HT-29 (cell line): ENCODE measurements around the gene DACH1. TPM values are rescaled to one million over a fixed set of nuclear protein-coding genes. Genes with fewer than 3 reads are reported as not detected.

Experiments used
- DNase-seq: peaks from one replicate; pipeline ENCODE4 v3.0.0-alpha.2; 2015; ENCODE audit warnings: low spot score
- total RNA-seq: library from RNA; depleted of rRNA; stranded (reverse); fragments of >200 nt; shearing (Covaris generic); gene quantifications from 2 replicates; pipeline ENCODE4 v1.2.3, GENCODE V29; 2014

Gene DACH1
- total RNA-seq, 1 experiment from 2014 or later: 0.48 TPM

DNA sequence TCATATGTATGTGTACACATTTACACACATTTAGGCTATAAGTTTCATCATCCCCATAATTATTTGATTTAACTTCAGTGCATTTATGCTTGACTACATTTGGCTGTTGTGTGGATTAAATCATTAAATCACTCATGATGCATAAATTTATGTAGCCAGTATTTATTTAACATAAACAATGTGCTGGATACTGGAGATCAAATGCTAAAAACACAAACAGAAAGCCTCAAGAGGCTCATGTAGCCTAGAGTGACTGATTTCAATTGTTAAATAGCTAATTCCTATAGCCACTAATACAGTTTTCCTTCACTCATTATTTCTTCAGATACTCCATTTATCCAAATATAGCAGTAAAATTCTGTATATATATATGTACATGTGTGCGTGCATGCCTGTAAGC lies 376.0 kb downstream of the DACH1 start:
- no peak for DNase-seq

DNA sequence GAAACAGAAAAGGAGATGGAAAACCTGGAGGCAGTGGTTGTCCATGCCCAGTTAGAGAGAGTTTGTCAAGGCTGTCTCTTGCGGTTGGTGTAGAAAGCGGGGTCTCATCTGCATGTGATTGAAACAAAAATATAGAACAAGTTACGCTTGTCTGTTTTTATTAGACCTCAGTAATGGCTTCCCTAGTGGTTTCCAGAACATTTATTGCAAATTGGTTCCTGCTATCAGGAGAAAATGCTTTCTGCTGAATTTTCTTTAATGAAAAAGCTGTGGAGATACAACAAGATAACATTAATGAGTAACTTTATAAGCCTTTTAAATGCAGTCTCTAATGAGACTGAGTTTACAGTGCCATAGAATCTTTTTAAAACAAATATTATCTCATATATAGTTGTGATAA lies 378.0 kb downstream of the DACH1 start:
- no peak for DNase-seq

DNA sequence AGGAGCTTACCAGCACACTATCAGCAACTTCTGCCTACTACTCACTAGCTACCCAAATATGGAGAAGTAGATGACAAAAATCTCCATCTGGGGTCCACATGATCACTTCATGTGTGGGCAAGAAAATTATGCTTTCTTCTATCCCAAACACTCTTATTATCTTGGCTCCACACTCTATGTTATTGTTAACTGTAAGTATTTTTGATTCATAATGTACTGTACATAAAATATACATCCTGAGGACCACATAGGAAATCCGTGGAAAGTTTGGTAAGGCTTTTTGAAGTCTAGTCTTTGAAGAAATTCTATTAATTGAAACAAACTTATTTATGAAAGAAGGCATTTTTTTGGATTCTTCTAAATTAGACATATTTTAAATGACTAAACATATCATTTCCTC lies 378.8 kb downstream of the DACH1 start:
- no peak for DNase-seq

DNA sequence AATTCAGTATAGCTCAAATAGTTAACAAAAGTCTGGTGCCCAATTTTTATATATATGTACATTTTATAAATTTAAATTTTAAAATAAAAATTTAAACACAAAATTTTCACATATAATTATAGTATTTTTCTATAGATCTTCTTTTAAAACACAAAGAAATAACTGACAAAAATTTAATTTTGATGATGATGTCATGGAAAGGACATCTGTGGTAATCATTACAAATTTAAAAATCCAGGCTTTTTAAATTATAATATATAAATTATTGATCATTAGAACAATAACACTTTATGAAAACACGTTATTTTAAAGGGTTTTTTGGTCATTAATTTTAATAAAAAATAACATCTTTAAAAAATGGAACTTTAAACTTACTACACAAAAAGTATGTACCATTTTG lies 381.1 kb downstream of the DACH1 start:
- DNase-seq: no peak

DNA sequence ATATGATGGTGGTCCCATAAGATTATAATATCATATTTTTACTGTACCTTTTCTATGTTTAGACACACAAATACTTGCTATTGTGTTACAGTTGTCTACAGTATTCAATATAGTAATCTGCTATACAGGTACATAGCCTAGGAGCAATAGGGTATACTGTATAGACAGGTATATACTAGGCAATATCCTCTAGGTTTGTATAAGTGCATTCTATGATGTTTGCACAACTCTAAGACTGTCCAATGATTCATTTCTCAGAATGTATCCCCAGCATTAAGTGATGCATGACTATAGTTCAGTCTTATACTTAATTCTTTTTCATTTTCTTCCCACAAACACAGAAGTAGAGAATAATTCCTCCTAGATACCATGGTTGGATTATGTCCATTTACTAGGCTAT lies 383.3 kb downstream of the DACH1 start:
- no peak for DNase-seq

DNA sequence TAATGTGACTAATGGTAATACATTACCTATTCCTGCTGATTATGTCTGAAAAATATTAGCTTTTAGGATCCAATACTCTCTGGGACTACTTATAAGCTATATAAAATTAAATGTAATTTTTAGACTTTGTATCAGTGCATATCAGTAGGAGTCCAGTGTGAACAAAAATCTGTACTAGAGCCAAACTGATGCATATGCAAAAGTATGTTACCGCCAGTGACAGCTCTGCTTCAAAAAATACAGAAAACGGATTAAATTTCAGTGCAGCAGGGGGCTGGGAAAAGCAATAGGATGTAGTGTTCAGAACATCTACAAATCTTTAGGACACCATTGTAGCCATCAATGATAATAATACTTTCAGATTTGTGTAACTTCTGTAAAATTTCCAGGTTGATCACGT lies 385.5 kb downstream of the DACH1 start:
- no peak for DNase-seq

DNA sequence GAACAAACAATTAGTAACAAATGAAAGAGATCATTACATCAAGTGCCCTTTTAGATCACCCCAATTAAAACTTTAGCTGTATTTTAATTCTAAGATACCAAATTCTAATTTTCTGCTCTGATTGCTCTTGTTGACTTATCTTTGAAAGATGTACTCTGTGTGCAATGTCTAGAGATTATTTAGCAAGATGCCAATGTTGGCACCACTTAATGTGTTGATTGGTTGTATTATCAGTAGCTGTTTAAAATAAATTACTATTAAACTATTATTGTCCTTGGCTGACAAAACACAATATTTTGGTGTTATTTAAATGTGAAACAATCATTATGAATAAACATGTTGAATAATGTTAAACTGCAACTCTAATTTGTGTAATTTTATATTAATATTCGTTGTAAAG lies 386.0 kb downstream of the DACH1 start:
- DNase-seq: no peak

DNA sequence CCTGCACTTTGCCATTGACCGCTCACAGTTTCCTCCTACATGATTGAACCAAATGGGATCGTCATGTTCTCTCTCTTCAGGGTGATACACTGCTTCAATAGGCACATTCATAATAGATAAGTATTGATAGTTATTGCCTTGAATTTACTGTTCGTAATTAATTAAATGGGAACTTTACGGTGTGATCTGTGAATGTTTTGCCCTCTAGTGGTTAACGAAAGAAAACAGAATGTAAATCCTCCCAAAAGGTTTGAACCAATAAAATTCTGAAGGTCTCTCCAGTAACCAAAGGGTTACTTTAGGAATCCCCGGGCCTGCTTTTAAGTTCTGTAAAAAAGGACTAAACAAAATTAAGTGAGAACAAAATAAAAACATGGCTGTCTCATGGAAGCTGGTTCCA lies 389.3 kb downstream of the DACH1 start:
- DNase-seq: peak; percentile 61

DNA sequence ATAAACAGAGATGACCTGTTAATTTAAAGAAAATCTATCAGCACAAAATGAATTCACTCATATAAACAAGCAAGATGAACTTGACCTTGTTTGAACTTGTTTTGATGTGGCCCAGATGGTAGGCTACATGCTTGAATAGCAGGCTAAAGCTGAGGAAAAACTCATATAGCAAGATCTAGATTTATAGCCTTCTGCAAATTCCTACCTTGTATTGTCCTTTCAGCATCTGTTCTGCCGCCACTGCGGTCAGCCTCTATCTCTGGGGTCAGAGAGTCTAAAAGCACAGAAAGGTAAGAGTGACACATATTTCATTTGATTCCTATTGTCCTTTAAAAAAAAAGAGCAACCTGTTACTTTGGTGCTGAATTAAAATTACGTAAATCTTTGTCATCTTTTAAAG lies 392.1 kb downstream of the DACH1 start:
- no peak for DNase-seq

DNA sequence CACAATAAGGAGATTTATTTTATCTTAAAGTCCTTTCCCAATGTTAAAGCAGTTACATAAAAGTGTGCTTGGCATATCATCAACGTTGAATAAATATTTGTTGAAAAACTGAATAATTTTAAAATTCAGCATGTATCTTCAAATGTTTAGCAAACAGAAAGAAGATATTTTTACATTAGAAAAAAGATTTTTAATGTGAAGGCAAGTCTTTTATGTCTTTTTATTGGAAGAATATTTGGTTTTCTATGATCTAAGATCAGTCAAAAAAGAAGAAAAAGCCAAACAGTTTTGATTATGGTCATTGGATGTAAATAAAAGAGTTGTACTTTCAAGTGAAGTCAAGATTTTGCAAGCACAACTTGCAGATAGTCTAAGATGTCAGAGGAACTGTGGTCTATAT lies 397.4 kb downstream of the DACH1 start:
- DNase-seq: no peak

DNA sequence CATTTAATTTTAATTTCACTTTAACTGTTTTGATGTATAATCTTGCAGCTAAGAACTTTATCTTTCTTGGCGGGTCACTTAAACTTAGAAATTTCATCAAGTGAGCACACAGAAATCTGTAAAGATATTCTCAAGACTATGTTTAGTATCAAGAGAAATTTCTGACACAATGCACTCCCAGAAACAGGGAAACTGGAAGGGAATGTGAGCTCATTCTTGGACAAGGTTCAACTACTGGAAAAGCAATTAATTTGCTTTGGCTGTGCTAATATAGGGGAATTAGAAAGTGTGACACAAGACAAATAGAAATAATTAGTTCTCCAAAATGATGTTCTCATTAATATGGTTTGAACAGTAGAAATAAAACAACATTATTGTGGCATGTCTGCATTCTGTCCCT lies 402.3 kb downstream of the DACH1 start:
- DNase-seq: no peak

DNA sequence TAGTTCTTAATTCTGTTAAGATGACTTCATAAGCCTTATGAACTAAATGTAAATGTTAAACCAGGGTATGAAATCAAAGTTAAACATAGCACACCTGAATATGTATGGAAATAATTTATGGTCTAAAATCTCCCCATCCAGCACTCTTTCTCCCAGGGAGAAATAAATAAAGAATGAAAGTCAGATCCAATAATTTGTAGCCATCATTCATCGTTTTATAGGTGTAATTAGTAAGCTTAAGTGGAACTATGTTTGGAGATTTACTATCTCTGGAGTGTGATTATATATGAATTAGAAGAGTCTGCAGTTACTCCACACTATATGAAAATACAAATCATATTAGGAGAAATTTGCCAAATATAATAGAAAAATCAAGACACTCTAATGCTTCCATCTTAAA lies 405.1 kb downstream of the DACH1 start:
- DNase-seq: no peak

DNA sequence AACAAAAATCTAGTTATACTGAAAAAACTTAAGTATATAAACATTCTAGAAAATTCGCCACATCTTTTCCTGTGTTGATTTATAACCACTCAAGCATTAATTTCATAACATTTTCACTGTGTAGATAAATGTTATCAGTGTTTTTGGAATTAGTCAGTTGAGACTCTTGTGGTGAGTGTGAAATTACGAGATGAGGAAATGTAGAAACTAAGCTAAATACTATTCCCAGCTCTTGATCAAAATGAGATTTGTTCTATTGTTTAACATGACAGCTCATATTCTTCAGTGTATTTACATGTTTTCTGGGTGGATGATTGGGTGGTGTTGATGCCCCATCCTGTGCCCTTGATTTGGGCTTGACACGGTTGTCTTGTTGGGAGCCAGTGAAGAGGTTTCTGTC lies 406.8 kb downstream of the DACH1 start:
- DNase-seq: no peak

DNA sequence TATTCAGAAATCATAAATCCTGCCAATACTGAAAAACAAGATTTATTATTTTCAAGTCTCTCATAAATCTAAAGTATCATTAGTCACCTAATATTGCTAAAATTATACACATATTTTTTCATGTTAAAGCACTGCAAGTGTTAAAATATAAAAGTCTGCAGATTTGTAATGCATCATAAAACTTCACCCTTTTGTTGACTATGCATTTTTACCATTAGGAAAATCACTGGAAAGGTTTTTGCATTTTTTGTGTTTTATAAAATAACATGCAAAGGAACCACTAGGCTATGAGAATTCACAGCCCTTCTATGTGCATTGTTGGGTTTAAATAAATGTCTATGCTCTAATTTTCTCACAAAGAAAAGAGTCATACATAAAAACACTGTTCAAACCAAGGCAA lies 407.3 kb downstream of the DACH1 start:
- DNase-seq: no peak

DNA sequence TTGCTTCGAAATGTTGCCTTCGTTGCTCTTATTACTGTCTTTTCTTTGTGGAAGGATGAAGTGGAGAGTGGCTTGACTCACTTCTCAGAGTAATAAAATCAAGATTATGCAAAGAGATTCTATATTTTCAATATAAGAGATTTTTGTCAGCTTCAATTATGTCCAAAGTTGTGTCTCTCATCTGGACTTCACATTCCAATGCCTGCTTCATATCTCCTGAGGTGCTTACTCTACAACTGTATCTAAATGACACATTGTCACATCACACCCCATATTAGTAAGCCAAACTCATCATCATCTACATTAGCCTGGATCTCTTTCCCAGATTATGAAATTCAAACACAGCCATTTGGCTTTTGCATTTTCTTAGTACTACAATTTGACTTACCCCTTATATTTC lies 409.4 kb downstream of the DACH1 start:
- DNase-seq: no peak

DNA sequence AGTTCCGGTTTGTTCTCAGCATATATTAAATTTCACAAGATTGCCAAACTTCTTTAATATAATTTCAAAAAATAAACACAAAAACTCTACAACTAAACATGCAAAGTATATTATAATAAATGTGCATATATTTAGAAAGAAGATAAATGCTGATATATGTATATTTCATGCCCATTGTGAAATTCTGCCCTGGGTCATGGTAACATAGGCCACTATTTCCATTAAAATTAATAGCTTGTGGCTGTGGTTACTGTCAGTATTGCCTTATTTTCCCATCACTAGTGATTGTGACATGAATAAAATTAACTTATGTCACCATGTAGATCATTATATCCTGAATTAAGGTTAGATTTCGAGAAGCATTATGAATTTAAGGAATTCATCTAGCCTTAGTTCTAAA lies 410.9 kb downstream of the DACH1 start:
- DNase-seq: no peak

DNA sequence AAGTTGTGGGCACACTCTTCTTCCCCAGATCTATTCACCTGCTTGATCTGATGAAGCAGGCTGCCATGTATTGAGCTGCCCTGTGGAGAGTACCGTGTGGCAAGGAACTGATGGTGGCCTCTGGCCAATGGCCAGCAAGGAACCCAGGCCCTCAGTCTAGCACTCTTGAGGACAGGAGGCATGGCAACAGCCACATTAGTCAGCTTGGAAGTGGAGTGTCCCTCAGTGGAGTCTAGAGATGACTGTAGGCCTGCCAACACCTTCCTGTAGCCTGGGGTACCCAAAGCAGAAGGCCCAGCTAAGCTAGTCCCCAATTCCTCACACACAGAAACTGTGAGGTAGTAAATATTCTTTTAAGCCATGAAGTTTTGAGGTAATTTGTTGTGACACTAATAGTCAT lies 412.5 kb downstream of the DACH1 start:
- no peak for DNase-seq

DNA sequence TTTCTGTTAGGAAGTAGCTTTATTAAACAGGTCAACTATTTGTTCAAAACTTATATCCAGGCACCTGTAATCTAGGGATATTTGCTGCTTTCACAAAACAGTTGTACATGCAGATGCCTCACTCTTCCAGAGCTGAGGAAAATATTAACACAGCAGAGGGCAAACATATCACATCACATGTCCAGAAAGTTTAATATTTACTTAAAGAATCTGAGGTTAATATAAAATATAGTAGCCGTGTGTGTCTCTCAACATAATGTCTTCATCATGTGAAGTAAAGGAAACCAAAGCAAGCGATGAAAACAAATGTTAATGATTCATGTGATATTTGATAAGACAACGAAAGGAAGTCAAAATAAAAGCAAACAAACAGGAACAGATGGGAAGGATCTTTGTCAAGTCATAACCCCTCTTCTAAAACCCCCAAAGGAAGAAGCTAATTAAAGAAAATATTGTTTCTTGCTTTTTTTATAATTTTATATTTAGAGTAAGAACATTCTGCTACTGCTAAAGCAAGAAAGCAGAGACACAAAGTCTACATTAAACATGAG lies 418.8 kb downstream of the DACH1 start:
- peak; percentile 34 for DNase-seq

DNA sequence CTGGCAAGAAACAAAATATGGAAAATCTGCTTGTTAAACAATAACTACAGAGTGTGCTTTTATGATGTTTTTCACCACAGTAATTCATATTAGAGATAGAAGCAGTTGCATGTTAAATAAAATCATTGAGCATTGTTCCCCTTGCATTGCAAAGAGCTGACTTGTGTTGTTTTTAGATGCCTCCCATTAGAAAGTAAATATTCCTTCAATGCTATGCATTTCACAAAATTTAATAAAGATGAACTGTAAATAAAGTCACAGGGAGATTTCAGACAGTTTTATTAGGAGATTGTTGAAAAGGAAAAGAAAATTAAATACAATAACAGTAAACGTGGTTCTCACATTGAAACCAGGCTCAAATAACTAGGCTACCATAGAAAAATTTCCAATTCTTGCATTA lies 429.3 kb downstream of the DACH1 start:
- DNase-seq: no peak

DNA sequence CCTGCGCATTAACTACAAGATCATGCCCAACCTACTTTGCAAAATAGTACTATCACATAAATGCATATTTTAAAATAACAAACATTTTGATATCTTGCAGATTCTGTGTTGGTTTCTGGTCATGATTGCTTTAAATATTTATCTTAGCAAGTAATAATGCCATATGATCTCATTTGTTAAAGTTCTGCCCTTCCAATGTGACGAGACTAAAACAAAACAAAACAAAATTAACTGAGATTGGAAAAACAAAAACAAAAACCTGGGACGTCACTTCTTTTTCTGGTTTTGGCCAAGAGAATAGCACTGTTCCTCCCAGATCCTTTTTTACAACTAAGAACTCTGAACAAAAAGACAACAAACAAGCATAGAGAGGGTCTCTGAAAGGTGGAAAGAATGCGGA lies 436.3 kb downstream of the DACH1 start:
- no peak for DNase-seq

DNA sequence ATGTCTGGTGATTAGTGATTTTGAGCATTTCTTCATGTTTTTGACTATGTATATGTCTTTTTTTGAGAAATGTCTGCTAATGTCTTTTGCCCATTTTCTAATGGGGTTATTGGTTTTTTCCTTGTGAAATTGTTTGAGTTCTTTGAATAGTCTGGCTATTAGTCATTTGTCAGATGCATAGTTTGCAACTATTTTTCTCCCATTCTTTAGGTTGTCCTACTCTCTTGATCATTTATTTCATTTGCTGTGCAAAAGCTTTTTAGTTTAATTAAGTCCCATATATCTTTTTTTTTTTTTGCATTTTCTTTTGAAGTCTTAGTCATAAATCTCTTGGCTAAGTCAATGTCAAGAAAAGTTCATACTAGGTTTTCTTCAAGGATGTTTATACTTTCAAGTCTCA lies 449.8 kb downstream of the DACH1 start:
- DNase-seq: no peak

DNA sequence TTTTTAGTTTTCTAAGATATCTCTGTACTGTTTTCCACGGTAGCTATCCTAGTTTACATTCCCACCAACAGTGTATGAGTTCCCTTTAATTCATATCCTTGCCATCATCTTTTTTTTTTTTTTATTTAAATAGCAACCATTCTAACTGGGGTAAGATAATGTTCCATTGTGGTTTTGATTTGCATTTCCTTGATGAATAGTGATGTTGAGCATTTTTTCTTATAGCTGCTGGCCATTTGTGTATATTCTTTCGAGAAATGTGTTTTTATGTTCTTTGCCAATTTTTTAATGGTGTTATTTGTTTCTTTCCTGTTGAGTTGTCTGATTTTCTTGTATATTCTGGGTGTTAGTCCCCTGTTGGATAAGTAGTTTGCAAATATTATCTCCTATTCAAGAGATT lies 454.8 kb downstream of the DACH1 start:
- DNase-seq: no peak

DNA sequence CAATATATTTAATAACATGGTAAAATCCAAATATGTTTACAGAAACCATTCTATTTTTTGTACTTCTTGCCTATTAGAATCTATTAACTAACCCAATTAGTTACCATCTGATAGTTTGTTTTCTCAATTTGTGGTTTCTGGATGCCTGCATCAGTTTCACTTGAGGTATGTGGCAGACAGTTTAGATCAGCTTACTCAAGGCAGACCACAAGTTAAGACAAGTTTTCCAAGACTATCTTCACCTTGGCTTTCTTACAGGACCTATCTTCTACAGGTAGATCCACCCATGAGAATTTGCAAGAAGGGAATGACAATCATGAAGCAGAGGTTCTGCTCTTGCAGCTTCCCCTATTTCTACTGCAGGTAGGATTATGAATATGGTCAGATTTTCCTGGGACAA lies 458.6 kb downstream of the DACH1 start:
- DNase-seq: no peak

DNA sequence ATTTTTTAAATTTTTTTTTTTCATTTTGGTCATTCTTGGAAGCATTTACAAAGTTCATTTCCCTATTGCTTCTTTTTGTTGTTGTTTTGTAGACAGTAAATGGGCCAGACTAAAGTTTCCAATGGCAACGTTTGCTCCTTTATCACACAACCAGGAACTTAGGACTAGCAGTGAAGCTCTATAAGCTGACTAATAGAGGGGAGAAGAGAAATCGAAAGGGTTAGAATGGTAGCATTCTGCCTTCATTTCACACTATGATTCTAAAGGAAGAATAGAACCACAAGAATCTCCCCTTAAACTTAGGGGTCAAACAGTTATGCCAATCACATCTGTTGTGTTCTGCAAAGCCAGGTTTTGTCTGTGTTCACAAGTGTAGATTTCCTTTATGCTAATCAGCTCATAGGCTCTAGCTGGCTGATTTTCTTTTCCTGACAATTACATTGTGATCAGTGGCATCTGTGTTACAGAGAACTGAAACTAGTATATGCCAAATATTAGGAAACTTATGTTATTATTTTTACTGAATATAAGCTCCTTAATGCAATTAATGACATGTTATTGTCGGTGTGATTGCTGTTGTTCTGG lies 467.3 kb downstream of the DACH1 start:
- no peak for DNase-seq
